ENCODE data around the gene CBLIF. TPM values are rescaled to one million over a fixed set of nuclear protein-coding genes. Genes with fewer than 3 reads are reported as not detected.

The CBLIF gene
- polyA plus RNA-seq, 1 donor (not counting 4 experiments of a cell fraction or from before 2014, with no cell fraction given) = not detected

GRCh38 chr11:59862252-59862651 is 17.0 kb upstream of the CBLIF start:
- peaks cover 23% of the 10 kb centered on the region for H3K4me1 ChIP-seq (ENCODE audit: control insufficient read depth, extremely low read depth, insufficient read depth, low read length)
- no peaks in the 10 kb centered on the region for H4K20me1 ChIP-seq (ENCODE audit: control insufficient read depth, extremely low read depth, insufficient read depth, low read length)
- no peaks in the 10 kb centered on the region for H3K27me3 ChIP-seq (ENCODE audit: control insufficient read depth, extremely low read depth, insufficient read depth, low read length)
- H3K36me3 ChIP-seq (ENCODE audit: control insufficient read depth in 2 of 2, extremely low read depth in 1 of 2, insufficient read depth in 2 of 2, low read length in 2 of 2) = no peaks in the 10 kb centered on the region
- no peaks in the 10 kb centered on the region for H3K9me1 ChIP-seq (ENCODE audit: control insufficient read depth, extremely low read depth, insufficient read depth, low read length)
- H2AFZ ChIP-seq (ENCODE audit: control insufficient read depth, low read length) = no peak overlapping the region
- H3K9ac ChIP-seq (ENCODE audit: control insufficient read depth, extremely low read depth, insufficient read depth, low read length) = no peak overlapping the region
- TF ChIP-seq EZH2 (IDR thresholded peaks at IDR 0.05; ENCODE audit: low read length) (no peak), CTCF (optimal IDR thresholded peaks at IDR 0.05 in 1 of 3, IDR thresholded peaks at IDR 0.05 in 1 of 3, conservative IDR thresholded peaks at IDR 0.05 in 1 of 3; ENCODE audit: extremely low read depth in 1 of 3, insufficient read depth in 2 of 3, low read length in 3 of 3) (no peak)
- no peaks in the 10 kb centered on the region for H3K9me3 ChIP-seq (ENCODE audit: control insufficient read depth, low read depth, low read length)
- H3K4me3 ChIP-seq (ENCODE audit: control insufficient read depth in 2 of 3, extremely low read depth in 1 of 3, insufficient read depth in 2 of 3, low read depth in 1 of 3, low read length in 3 of 3) = no peak overlapping the region
- H3K27ac ChIP-seq (ENCODE audit: control insufficient read depth, insufficient read depth, low read length) = no peak overlapping the region
- DNase-seq (ENCODE audit: low read depth, low spot score) (no peak), FAIRE-seq (no peak)
- no peaks in the 10 kb centered on the region for H3K79me2 ChIP-seq (ENCODE audit: control insufficient read depth, insufficient read depth, low read length)
- no peak overlapping the region for H3K4me2 ChIP-seq (ENCODE audit: control insufficient read depth, extremely low read depth, insufficient read depth, low read depth, low read length)
- dilution Hi-C loops (cut with MboI; ENCODE audit: extremely low pct_ligation_motif_present, low sequenced_read_pairs) = no loop called here

GRCh38 chr11:59859673-59860072 is 14.4 kb upstream of the CBLIF start:
- Histone ChIP-seq H2AFZ (ENCODE audit: control insufficient read depth, low read length) (no peak overlapping the region), H3K27ac (ENCODE audit: control insufficient read depth, insufficient read depth, low read length) (no peak overlapping the region), H3K4me2 (ENCODE audit: control insufficient read depth, extremely low read depth, insufficient read depth, low read depth, low read length) (no peak overlapping the region), H4K20me1 (ENCODE audit: control insufficient read depth, extremely low read depth, insufficient read depth, low read length) (no peaks in the 10 kb centered on the region), H3K4me1 (ENCODE audit: control insufficient read depth, extremely low read depth, insufficient read depth, low read length) (peaks cover 22% of the 10 kb centered on the region), H3K27me3 (ENCODE audit: control insufficient read depth, extremely low read depth, insufficient read depth, low read length) (no peaks in the 10 kb centered on the region), H3K9me3 (ENCODE audit: control insufficient read depth, low read depth, low read length) (no peaks in the 10 kb centered on the region), H3K79me2 (ENCODE audit: control insufficient read depth, insufficient read depth, low read length) (no peaks in the 10 kb centered on the region), H3K9me1 (ENCODE audit: control insufficient read depth, extremely low read depth, insufficient read depth, low read length) (no peaks in the 10 kb centered on the region), H3K4me3 (ENCODE audit: control insufficient read depth in 2 of 3, extremely low read depth in 1 of 3, insufficient read depth in 2 of 3, low read depth in 1 of 3, low read length in 3 of 3) (no peak overlapping the region), H3K36me3 (ENCODE audit: control insufficient read depth in 2 of 2, extremely low read depth in 1 of 2, insufficient read depth in 2 of 2, low read length in 2 of 2) (no peaks in the 10 kb centered on the region), H3K9ac (ENCODE audit: control insufficient read depth, extremely low read depth, insufficient read depth, low read length) (no peak overlapping the region)
- no peak for FAIRE-seq
- TF ChIP-seq EZH2 (IDR thresholded peaks at IDR 0.05; ENCODE audit: low read length) = no peak
- no peak for TF ChIP-seq CTCF (optimal IDR thresholded peaks at IDR 0.05 in 1 of 3, IDR thresholded peaks at IDR 0.05 in 1 of 3, conservative IDR thresholded peaks at IDR 0.05 in 1 of 3; ENCODE audit: extremely low read depth in 1 of 3, insufficient read depth in 2 of 3, low read length in 3 of 3)
- dilution Hi-C loops (cut with MboI; ENCODE audit: extremely low pct_ligation_motif_present, low sequenced_read_pairs) = no loop called here
- no peak for DNase-seq (ENCODE audit: low read depth, low spot score)

Data from keratinocyte (primary cell).